ENCODE measurements around the gene SLC12A6.

DNA sequence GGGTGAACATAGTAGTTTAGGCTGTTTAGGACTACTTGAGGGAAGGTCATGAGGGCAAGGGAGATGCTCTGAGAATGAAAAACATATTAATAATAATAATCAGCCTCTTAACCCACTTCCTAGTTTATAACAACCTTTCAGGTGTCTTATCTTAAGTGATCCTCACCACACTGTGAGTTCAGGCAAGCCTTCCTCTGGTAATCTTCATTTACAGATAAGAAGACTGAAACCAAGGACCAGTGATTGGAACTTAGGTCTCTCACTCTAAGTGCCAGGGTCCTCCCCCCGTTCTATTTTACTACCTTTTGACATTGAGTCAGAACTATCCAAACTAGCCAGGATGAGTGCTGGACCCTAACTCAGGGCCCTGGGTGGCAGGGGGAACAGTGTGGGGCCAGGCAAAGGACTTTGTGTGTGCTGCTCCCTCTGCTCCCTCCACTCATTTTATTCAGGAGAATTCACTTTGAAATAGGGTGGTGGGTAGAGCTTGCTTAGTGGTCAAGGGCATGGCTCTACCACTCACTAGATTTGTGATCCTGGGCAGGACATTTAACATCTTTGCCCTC lies 11.2 kb upstream of the SLC12A6 start:
- no peak for TF ChIP-seq CTCF (IDR thresholded peaks at IDR 0.05)
- TF ChIP-seq POLR2A (IDR thresholded peaks at IDR 0.05), result no peak
